Measurements from ENCODE around the gene PTPRR. TPM values are rescaled to one million over a fixed set of nuclear protein-coding genes. Genes with fewer than 3 reads are reported as not detected.

The PTPRR gene, protein sequence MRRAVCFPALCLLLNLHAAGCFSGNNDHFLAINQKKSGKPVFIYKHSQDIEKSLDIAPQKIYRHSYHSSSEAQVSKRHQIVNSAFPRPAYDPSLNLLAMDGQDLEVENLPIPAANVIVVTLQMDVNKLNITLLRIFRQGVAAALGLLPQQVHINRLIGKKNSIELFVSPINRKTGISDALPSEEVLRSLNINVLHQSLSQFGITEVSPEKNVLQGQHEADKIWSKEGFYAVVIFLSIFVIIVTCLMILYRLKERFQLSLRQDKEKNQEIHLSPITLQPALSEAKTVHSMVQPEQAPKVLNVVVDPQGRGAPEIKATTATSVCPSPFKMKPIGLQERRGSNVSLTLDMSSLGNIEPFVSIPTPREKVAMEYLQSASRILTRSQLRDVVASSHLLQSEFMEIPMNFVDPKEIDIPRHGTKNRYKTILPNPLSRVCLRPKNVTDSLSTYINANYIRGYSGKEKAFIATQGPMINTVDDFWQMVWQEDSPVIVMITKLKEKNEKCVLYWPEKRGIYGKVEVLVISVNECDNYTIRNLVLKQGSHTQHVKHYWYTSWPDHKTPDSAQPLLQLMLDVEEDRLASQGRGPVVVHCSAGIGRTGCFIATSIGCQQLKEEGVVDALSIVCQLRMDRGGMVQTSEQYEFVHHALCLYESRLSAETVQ
- total RNA-seq: under 0.01 and 0.50 TPM in 2 replicates
- polyA plus RNA-seq: 0.43 and 0.44 TPM in 2 replicates
- 0.14 and 0.21 TPM in 2 replicates for polyA plus RNA-seq (2012)
- not detected in 2 replicates for polyA minus RNA-seq (ENCODE audit: low replicate concordance)

DNA sequence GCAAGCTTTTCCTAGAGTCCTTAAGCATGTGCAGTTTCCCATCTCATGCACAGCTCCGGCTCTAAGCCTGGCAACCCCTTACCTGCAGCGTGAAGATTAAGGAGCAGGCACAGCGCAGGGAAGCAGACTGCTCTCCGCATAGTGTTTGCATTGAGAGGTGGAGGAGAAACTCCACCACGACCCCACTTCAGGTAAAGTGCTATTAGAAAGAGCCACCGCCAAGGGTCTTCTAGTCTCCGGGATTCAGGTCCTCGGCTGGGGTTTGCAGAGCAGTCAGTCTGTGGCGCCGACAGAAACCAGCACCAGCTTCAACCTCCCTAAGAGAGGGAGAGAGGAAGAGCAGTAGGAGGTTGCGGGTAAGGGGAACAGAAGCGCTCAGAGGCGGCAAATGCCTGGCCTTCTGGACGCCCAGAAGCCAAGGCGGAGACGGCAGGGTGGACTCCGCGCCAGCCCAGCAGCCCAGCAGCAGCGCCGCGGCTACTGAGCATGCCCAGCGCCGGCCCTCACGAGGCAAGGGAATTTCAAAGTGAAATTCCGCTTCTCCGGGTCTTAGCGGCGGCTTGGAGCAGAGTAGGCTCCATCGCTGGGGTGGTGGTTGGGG is at the start of gene PTPRR:
PTPRR (minus strand) TSS at position 488 of the 601 bp plus-strand sequence; CDS start at position 140, 348 bp downstream.
- no peaks in the 10 kb centered on the region for H3K79me2 ChIP-seq (ENCODE audit: control insufficient read depth, insufficient read depth, low read length)

DNA sequence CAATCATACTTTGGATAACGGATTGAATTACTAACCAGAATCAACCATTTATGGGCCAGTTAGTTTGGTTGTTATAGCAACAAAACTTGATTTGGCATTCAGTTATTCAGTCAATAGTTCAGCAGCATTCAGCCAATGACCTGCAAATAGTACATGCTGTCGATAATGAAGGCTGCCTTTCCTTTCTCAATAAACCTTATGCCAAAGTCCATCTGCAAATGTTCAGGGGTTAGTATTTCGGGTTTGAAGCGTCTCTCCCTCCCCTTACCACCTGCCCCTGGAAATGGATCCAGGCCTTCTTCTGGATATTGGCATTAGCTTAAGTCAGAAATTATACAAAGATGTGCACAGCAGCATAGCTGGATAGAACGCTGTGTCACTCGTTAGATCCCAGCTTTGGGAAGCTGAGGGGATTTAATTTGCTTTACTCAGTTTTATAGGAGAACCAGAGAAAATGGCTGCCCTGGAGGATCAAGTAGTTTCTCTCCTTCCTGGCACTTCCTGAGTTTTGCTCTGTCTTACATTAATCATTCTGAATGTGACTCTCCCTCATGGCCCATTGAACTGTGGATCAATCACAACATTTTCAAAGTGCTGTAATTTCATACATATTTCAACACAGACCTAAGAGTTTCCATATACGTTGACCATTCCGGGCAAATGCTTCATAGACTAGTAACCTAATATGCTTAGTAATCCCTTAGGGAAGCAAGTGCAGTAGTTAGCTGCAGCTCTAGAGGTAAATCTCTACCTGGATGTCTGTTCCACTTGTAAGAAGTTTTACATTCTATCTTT is 46.7 kb upstream of the PTPRR start:
- Histone ChIP-seq H3K4me1 (ENCODE audit: control insufficient read depth, extremely low read depth, insufficient read depth, low read length) (no peaks in the 10 kb centered on the region), H3K27ac (ENCODE audit: insufficient read depth, low read length) (no peak overlapping the region), H3K4me2 (ENCODE audit: extremely low read depth, insufficient read depth, low read length) (no peak overlapping the region), H3K79me2 (ENCODE audit: control insufficient read depth, insufficient read depth, low read length) (no peaks in the 10 kb centered on the region), H3K36me3 (ENCODE audit: control insufficient read depth, insufficient read depth, low read length) (no peaks in the 10 kb centered on the region), H4K20me1 (ENCODE audit: control insufficient read depth, extremely low read depth, insufficient read depth, low read length) (no peaks in the 10 kb centered on the region), H3K9ac (ENCODE audit: insufficient read depth, low read length) (no peak overlapping the region), H3K27me3 (ENCODE audit: control insufficient read depth, insufficient read depth, low read length) (no peaks in the 10 kb centered on the region), H3K9me3 (ENCODE audit: control insufficient read depth, insufficient read depth, low read depth, low read length) (no peaks in the 10 kb centered on the region), H2AFZ (ENCODE audit: low read length) (no peak overlapping the region), H3K4me3 (replicated peaks in 1 of 4; ENCODE audit: control extremely low read depth in 1 of 4, insufficient read depth in 1 of 4, low read depth in 3 of 4, low read length in 4 of 4) (no peak overlapping the region)
- no peak for TF ChIP-seq EZH2 (IDR thresholded peaks at IDR 0.05; ENCODE audit: low read length, missing control alignments)
- TF ChIP-seq, protein P1, sequence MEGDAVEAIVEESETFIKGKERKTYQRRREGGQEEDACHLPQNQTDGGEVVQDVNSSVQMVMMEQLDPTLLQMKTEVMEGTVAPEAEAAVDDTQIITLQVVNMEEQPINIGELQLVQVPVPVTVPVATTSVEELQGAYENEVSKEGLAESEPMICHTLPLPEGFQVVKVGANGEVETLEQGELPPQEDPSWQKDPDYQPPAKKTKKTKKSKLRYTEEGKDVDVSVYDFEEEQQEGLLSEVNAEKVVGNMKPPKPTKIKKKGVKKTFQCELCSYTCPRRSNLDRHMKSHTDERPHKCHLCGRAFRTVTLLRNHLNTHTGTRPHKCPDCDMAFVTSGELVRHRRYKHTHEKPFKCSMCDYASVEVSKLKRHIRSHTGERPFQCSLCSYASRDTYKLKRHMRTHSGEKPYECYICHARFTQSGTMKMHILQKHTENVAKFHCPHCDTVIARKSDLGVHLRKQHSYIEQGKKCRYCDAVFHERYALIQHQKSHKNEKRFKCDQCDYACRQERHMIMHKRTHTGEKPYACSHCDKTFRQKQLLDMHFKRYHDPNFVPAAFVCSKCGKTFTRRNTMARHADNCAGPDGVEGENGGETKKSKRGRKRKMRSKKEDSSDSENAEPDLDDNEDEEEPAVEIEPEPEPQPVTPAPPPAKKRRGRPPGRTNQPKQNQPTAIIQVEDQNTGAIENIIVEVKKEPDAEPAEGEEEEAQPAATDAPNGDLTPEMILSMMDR (conservative IDR thresholded peaks at IDR 0.05 in 1 of 2, IDR thresholded peaks at IDR 0.05 in 1 of 2; ENCODE audit: low read depth in 1 of 2, low read length in 2 of 2): no peak
- no peak for DNase-seq (ENCODE audit: low read depth in 2 of 2)

More for the DNA sequence above, at the start of gene PTPRR:
- H3K4me1 ChIP-seq (ENCODE audit: control insufficient read depth, extremely low read depth, insufficient read depth, low read length): no peaks in the 10 kb centered on the region
- no peaks in the 10 kb centered on the region for H4K20me1 ChIP-seq (ENCODE audit: control insufficient read depth, extremely low read depth, insufficient read depth, low read length)
- peak within 1 kb of the TSS; percentile 25 for H3K4me2 ChIP-seq (ENCODE audit: extremely low read depth, insufficient read depth, low read length)
- H3K9me3 ChIP-seq (ENCODE audit: control insufficient read depth, insufficient read depth, low read depth, low read length): no peaks in the 10 kb centered on the region
- TF ChIP-seq EZH2 (IDR thresholded peaks at IDR 0.05; ENCODE audit: low read length, missing control alignments): no peak
- TF ChIP-seq, protein P1 (conservative IDR thresholded peaks at IDR 0.05 in 1 of 2, IDR thresholded peaks at IDR 0.05 in 1 of 2; ENCODE audit: low read depth in 1 of 2, low read length in 2 of 2): no peak
- no peak within 1 kb of the TSS for H3K27ac ChIP-seq (ENCODE audit: insufficient read depth, low read length)
- H3K36me3 ChIP-seq (ENCODE audit: control insufficient read depth, insufficient read depth, low read length): no peaks in the 10 kb centered on the region
- no peak within 1 kb of the TSS for H3K9ac ChIP-seq (ENCODE audit: insufficient read depth, low read length)
- no peak for DNase-seq (ENCODE audit: low read depth in 2 of 2)
- no peak within 1 kb of the TSS for H3K4me3 ChIP-seq (replicated peaks in 1 of 4; ENCODE audit: control extremely low read depth in 1 of 4, insufficient read depth in 1 of 4, low read depth in 3 of 4, low read length in 4 of 4)
- peaks cover 5% of the 10 kb centered on the region for H3K27me3 ChIP-seq (ENCODE audit: control insufficient read depth, insufficient read depth, low read length)
- H2AFZ ChIP-seq (ENCODE audit: low read length): no peak within 1 kb of the TSS

Data from fibroblast of lung (primary cell).